ENCODE measurements around the gene ROPN1L.

Gene ROPN1L

DNA sequence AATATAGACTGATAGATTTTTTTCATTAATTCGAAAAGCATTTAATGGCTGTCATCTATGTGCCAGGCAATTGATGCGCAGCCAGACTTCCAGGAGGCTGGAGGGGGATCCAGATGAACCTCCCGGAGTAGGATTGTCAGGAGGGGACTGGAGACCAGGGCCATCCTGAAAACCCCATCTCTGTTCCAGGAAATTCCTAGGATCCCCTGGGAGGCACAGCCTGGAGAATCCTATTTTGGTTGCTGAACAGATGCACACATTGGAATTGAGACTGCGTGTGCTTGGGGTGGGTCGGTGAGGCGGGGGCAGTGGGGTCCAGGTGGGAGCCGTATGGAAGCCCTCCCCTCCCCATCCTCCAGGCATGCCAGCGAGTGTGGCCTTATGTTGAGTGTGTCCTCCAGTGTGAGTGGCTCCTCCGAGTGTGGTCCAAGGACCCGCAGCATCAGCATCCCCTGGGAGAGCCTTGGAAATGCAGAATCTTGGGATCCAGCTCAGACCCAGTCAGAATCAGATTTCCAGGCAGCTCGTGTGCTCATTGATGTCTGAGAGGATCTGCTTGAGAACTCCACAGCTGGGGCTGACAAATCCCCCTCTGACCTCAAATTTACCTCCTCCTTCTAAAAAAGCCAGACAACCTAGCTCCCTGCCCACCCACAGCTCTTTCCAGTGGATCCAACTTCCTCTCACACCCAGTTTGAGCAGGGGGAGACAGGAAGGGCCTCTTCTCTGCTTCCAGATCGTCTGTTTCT, 38.7 kb downstream of the ROPN1L start:
- TF ChIP-seq, protein P1, sequence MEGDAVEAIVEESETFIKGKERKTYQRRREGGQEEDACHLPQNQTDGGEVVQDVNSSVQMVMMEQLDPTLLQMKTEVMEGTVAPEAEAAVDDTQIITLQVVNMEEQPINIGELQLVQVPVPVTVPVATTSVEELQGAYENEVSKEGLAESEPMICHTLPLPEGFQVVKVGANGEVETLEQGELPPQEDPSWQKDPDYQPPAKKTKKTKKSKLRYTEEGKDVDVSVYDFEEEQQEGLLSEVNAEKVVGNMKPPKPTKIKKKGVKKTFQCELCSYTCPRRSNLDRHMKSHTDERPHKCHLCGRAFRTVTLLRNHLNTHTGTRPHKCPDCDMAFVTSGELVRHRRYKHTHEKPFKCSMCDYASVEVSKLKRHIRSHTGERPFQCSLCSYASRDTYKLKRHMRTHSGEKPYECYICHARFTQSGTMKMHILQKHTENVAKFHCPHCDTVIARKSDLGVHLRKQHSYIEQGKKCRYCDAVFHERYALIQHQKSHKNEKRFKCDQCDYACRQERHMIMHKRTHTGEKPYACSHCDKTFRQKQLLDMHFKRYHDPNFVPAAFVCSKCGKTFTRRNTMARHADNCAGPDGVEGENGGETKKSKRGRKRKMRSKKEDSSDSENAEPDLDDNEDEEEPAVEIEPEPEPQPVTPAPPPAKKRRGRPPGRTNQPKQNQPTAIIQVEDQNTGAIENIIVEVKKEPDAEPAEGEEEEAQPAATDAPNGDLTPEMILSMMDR (IDR thresholded peaks at IDR 0.05; ENCODE audit: low read depth, low read length) = no peak
- no peak overlapping the region for H3K4me3 ChIP-seq (ENCODE audit: low read depth, low read length)

GRCh38 chr5:10481241-10481935, 39.7 kb downstream of the ROPN1L start:
- no peak overlapping the region for H3K4me3 ChIP-seq (ENCODE audit: low read depth, low read length)
- TF ChIP-seq, protein P1 (IDR thresholded peaks at IDR 0.05; ENCODE audit: low read depth, low read length) = no peak

GRCh38 chr5:10482791-10483530, 41.3 kb downstream of the ROPN1L start:
- TF ChIP-seq, protein P1 (IDR thresholded peaks at IDR 0.05; ENCODE audit: low read depth, low read length) = no peak
- no peak overlapping the region for H3K4me3 ChIP-seq (ENCODE audit: low read depth, low read length)

- TF ChIP-seq, protein P1 (IDR thresholded peaks at IDR 0.05; ENCODE audit: low read depth, low read length) = no peak
- H3K4me3 ChIP-seq (ENCODE audit: low read depth, low read length) = no peak overlapping the region
Measured at GRCh38 chr5:10484774-10485141, 43.1 kb downstream of the ROPN1L start.

GRCh38 chr5:10485142-10485795, 43.6 kb downstream of the ROPN1L start:
- TF ChIP-seq, protein P1 (IDR thresholded peaks at IDR 0.05; ENCODE audit: low read depth, low read length) = no peak
- H3K4me3 ChIP-seq (ENCODE audit: low read depth, low read length) = no peak overlapping the region

GRCh38 chr5:10485897-10486296, 44.2 kb downstream of the ROPN1L start:
- TF ChIP-seq, protein P1 (IDR thresholded peaks at IDR 0.05; ENCODE audit: low read depth, low read length) = no peak
- no peak overlapping the region for H3K4me3 ChIP-seq (ENCODE audit: low read depth, low read length)

All from WI38 (cell line).